ENCODE results near the gene LRRC32.

The LRRC32 gene, protein sequence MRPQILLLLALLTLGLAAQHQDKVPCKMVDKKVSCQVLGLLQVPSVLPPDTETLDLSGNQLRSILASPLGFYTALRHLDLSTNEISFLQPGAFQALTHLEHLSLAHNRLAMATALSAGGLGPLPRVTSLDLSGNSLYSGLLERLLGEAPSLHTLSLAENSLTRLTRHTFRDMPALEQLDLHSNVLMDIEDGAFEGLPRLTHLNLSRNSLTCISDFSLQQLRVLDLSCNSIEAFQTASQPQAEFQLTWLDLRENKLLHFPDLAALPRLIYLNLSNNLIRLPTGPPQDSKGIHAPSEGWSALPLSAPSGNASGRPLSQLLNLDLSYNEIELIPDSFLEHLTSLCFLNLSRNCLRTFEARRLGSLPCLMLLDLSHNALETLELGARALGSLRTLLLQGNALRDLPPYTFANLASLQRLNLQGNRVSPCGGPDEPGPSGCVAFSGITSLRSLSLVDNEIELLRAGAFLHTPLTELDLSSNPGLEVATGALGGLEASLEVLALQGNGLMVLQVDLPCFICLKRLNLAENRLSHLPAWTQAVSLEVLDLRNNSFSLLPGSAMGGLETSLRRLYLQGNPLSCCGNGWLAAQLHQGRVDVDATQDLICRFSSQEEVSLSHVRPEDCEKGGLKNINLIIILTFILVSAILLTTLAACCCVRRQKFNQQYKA
- total RNA-seq: 0.25 to 20.9 (median 1.3) reads per million in 9 experiments

DNA sequence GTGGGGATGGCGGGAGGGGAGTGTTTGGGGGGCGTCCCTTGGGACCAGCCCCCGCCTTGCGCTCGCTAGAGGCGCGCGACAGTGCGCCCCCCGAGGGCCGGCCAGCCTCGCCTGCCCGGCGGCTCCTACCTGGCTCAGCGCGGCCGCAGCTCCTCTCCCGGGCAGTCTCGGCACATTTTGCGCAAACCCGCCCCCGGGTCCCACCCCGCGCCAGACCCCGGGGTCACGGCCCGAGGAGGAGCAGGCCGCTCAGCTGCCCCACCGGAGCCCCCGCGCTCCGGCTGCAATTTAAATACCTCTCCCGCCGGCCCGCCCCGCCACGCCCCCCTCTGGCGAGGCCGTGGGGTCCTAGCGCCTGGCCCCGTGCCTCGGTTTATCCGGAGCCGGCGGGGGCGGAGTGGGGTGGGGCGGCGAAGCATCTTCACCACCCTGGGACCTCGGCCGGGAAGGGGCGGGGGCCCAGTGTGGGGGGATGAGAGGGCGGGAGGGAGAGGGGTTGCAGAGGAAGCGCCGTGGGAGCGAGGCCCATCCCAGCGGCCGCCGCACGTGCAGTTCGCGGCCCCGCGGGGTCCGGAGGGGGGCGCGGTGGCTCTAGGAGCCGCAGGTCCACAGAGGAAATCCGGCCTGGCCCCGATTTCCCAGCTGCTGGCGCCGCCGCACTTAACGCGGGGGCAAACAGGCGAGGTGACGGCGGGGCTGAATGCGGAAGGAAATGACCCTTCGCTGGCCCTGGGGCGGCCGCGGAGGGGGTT is at the start of gene LRRC32:
LRRC32 (minus strand) TSS at position 263 of the 752 bp plus-strand sequence. CDS start 4,793 bp downstream, outside the sequence.
- H3K4me3 Mint-ChIP-seq: peak within 1 kb of the TSS; percentile 75
- peak within 1 kb of the TSS in 1 of 2 donors; percentile 29 for H3K27ac Mint-ChIP-seq
- ATAC-seq (replicated peaks): peak; percentile 12
- DNase-seq: peak in 1 of 3 experiments; percentile 23
- no peaks in the 10 kb centered on the region for H3K27me3 Mint-ChIP-seq
- H3K36me3 Mint-ChIP-seq (ENCODE audit: insufficient read depth): peaks cover 3% of the 10 kb centered on the region
- no peaks in the 10 kb centered on the region for H3K9me3 Mint-ChIP-seq
- peaks cover 20 to 27% of the 10 kb centered on the region in 2 donors for H3K4me1 Mint-ChIP-seq (ENCODE audit: low read depth in 2 of 2)

DNA sequence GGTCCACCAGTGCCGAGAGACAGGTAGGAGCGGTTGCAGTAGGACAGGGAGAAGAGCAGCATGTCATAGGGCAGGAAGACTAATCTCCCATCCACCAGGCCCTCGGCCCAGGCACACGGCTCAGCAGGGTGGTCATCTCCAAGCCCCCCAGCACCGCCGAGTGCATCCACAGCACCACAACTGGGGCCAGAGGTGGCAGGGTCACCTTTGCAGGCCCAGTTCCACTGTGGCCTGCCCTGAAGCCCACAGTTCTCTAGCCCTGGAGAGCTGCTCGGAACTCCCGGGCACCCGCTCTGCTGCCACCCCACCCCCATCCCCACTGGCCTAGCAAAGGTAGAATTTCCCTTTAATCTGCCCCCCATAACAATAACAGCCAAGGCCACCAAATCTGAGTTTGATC is 49.1 kb upstream of the LRRC32 start:
- Mint-ChIP-seq H3K9me3 (no peaks in the 10 kb centered on the region), H3K36me3 (ENCODE audit: insufficient read depth) (no peaks in the 10 kb centered on the region), H3K27ac (no peak overlapping the region), H3K4me1 (ENCODE audit: low read depth in 2 of 2) (peaks cover 4 to 8% of the 10 kb centered on the region in 2 donors), H3K4me3 (no peak overlapping the region), H3K27me3 (peaks cover 12 to 33% of the 10 kb centered on the region in 2 donors)
- ATAC-seq (replicated peaks) (no peak), DNase-seq (no peak)

DNA sequence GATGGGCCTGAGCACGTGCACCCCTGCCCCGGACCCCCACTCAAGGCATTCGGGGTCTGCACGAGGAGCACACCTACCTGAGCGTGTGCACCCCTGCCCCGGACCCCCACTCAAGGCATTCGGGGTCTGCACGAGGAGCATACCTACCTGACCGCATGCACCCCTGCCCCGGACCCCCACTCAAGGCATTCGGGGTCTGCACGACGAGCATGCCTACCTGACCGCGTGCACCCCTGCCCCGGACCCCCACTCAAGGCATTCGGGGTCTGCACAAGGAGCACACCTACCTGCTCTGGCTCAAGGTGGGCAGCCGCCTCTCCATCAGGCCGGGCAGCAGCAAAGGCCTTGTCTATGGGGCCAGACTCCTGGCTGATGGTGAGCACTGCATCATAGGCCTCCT is 48.7 kb upstream of the LRRC32 start:
- no peaks in the 10 kb centered on the region for H3K9me3 Mint-ChIP-seq
- H3K27ac Mint-ChIP-seq: no peak overlapping the region
- DNase-seq (no peak), ATAC-seq (replicated peaks) (no peak)
- peaks cover 4 to 8% of the 10 kb centered on the region in 2 donors for H3K4me1 Mint-ChIP-seq (ENCODE audit: low read depth in 2 of 2)
- H3K27me3 Mint-ChIP-seq: peaks cover 9 to 29% of the 10 kb centered on the region in 2 donors
- no peak overlapping the region for H3K4me3 Mint-ChIP-seq
- no peaks in the 10 kb centered on the region for H3K36me3 Mint-ChIP-seq (ENCODE audit: insufficient read depth)

DNA sequence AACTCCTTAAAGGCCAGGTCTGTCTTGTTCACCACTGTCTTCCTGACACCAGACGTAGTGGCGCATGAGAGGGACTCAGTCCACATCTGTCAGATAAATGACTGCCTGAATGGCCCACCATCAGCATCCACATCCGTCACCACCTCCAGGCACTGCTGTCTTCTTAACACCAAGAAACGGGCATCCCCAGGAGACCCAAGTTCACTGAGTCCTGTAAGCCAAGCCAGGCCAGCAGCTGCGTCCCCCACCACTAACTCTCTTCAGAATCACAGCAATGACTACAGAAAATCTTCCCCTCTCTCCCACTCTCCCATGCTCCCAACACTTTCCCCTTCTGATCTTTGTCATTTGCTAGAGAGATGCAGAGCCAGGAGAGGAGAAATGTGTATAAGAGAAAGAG is 47.3 kb upstream of the LRRC32 start:
- Mint-ChIP-seq H3K4me1 (ENCODE audit: low read depth in 2 of 2) (peaks cover 4 to 8% of the 10 kb centered on the region in 2 donors), H3K27me3 (peaks cover 0 to 22% of the 10 kb centered on the region in 2 donors), H3K4me3 (no peak overlapping the region), H3K36me3 (ENCODE audit: insufficient read depth) (no peaks in the 10 kb centered on the region), H3K9me3 (no peaks in the 10 kb centered on the region), H3K27ac (no peak overlapping the region)
- no peak for ATAC-seq (replicated peaks)
- no peak for DNase-seq

DNA sequence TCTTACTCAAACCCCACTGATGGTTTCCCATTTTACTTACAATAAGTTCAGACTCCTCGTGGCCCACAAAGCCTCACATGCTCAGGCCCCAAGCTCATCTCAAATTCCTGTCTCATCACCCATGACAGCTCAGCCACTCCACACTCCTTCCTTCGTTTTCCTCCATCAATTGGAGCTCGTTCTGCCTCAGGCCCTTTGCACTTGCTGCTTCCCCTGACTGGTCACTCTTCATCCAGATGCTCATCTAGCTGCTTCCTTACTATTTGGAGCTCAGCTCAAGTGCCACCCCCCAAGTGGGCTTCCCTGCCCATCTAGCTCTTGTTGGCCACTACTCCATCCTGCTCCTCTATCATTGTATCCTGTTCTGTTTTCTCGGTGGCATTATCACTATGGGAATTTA is 46.8 kb upstream of the LRRC32 start:
- ATAC-seq (replicated peaks) (no peak), DNase-seq (no peak)
- no peak overlapping the region for H3K27ac Mint-ChIP-seq
- no peaks in the 10 kb centered on the region for H3K9me3 Mint-ChIP-seq
- H3K4me1 Mint-ChIP-seq (ENCODE audit: low read depth in 2 of 2): peaks cover 4 to 6% of the 10 kb centered on the region in 2 donors
- peaks cover 0 to 22% of the 10 kb centered on the region in 2 donors for H3K27me3 Mint-ChIP-seq
- H3K36me3 Mint-ChIP-seq (ENCODE audit: insufficient read depth): no peaks in the 10 kb centered on the region
- no peak overlapping the region for H3K4me3 Mint-ChIP-seq

DNA sequence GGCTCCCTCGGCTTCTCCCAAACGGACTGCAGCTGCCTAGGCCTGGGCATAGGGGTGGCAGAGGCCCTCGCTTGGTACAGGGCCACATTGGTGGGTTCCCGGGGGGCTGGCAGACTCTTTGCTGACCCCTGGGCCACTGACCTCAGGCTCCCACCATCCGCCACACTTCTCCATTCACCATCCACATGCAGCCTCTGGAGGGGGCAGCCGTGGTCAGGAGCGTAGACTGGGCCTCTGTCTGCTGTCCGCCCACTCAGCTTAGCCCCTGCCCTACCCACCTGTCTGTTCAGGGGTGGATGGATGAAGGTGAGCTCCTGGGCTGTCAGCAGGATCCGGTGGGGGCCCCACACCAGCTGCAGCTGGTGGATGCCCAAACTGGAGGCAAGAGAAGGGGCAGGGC is 45.7 kb upstream of the LRRC32 start:
- H3K9me3 Mint-ChIP-seq: no peaks in the 10 kb centered on the region
- no peaks in the 10 kb centered on the region for H3K4me1 Mint-ChIP-seq (ENCODE audit: low read depth in 2 of 2)
- peaks cover 0 to 20% of the 10 kb centered on the region in 2 donors for H3K27me3 Mint-ChIP-seq
- H3K4me3 Mint-ChIP-seq: no peak overlapping the region
- ATAC-seq (replicated peaks) (no peak), DNase-seq (no peak)
- H3K36me3 Mint-ChIP-seq (ENCODE audit: insufficient read depth): no peaks in the 10 kb centered on the region
- no peak overlapping the region for H3K27ac Mint-ChIP-seq

DNA sequence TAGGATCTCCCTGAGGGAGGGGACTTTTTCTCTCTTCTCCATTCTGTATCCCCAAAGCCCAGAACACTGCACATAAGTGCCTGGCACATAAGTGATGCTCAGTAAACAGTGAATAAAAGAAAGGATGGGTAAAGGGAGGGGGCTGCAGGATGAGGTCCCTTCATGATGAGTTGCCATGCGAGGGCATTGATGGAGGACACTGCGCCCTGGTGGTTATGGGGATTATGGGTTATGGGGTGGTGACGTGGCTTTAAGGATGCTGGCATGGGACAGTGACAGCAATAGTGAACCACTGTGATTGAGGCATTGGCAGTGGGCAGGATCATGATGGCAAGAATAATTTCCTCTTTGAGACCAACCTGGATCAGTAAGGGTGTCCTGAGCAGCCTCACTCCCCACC is 43.9 kb upstream of the LRRC32 start:
- H3K36me3 Mint-ChIP-seq (ENCODE audit: insufficient read depth): no peaks in the 10 kb centered on the region
- peaks cover 6 to 27% of the 10 kb centered on the region in 2 donors for H3K27me3 Mint-ChIP-seq
- H3K4me1 Mint-ChIP-seq (ENCODE audit: low read depth in 2 of 2): no peaks in the 10 kb centered on the region
- no peak overlapping the region for H3K4me3 Mint-ChIP-seq
- no peaks in the 10 kb centered on the region for H3K9me3 Mint-ChIP-seq
- DNase-seq: no peak
- peak overlapping the region in 1 of 2 donors; percentile 65 for H3K27ac Mint-ChIP-seq
- no peak for ATAC-seq (replicated peaks)

DNA sequence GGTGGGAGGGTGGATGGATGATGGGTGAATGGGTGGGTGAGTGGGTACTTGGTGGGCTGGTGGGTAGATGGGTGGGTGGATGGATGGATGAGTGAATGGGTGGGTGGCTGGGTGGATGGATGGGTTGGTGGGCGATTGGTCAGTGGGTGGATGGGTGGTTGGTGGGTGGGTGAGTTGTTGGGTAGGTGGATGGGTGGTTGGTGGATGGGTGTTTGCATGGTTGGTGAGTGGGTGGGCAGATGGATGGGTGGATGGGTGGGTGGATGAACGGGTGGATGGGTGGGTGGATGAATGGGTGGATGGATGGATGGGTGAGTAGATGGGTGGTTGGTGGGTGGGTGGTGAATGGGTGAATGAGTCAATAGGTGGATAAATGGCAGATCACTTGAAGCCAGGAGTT is 43.0 kb upstream of the LRRC32 start:
- Mint-ChIP-seq H3K27me3 (peaks cover 6 to 29% of the 10 kb centered on the region in 2 donors), H3K4me3 (no peak overlapping the region), H3K36me3 (ENCODE audit: insufficient read depth) (no peaks in the 10 kb centered on the region), H3K27ac (no peak overlapping the region), H3K9me3 (no peaks in the 10 kb centered on the region), H3K4me1 (ENCODE audit: low read depth in 2 of 2) (no peaks in the 10 kb centered on the region)
- ATAC-seq (replicated peaks) (no peak), DNase-seq (no peak)

DNA sequence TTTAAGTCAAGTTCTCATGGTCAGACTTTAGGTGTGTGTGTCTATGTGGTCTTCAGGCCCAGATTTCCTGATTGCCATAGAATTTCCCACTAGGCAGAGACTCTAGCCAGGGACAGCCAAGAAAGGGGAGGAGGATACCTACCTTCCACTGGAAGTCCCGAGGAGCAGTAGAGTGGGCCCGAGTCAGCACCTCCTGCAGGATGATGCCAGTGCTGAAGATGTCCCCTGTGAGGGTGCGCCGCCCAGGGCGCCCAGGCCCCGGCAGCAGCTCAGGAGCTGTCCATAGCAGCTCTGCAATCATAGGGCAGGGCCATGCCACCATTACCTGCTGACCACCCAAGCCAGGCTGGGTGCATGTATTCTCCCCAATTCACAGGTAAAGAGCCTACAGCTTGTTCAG is 41.6 kb upstream of the LRRC32 start:
- H3K36me3 Mint-ChIP-seq (ENCODE audit: insufficient read depth): no peaks in the 10 kb centered on the region
- peaks cover 13 to 41% of the 10 kb centered on the region in 2 donors for H3K27me3 Mint-ChIP-seq
- no peak overlapping the region for H3K4me3 Mint-ChIP-seq
- ATAC-seq (replicated peaks): no peak
- H3K9me3 Mint-ChIP-seq: no peaks in the 10 kb centered on the region
- no peak overlapping the region for H3K27ac Mint-ChIP-seq
- no peaks in the 10 kb centered on the region for H3K4me1 Mint-ChIP-seq (ENCODE audit: low read depth in 2 of 2)
- DNase-seq: no peak

DNA sequence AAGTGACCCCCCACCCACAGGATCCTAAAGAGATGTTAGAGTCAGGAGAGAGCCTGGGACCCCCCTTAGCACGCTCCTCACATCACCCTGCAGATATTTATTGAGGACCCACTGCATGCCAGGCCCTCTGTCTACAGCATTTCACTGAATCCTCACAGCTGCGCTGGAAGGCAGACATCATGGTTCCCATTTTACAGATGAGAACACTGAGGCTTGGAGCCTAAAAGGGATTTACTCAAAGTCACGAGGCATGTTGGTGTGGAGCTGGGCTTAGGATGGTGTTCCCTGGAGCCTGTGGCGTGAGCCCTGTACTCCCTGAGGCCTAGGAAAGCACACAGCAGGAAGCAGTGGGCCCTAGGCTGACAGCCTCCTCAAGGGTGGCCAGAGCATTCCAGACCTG is 39.2 kb upstream of the LRRC32 start:
- H3K9me3 Mint-ChIP-seq: no peaks in the 10 kb centered on the region
- H3K36me3 Mint-ChIP-seq (ENCODE audit: insufficient read depth): no peaks in the 10 kb centered on the region
- peaks cover 13 to 48% of the 10 kb centered on the region in 2 donors for H3K27me3 Mint-ChIP-seq
- no peak for ATAC-seq (replicated peaks)
- no peak for DNase-seq
- H3K4me1 Mint-ChIP-seq (ENCODE audit: low read depth in 2 of 2): no peaks in the 10 kb centered on the region
- no peak overlapping the region for H3K4me3 Mint-ChIP-seq
- no peak overlapping the region for H3K27ac Mint-ChIP-seq

DNA sequence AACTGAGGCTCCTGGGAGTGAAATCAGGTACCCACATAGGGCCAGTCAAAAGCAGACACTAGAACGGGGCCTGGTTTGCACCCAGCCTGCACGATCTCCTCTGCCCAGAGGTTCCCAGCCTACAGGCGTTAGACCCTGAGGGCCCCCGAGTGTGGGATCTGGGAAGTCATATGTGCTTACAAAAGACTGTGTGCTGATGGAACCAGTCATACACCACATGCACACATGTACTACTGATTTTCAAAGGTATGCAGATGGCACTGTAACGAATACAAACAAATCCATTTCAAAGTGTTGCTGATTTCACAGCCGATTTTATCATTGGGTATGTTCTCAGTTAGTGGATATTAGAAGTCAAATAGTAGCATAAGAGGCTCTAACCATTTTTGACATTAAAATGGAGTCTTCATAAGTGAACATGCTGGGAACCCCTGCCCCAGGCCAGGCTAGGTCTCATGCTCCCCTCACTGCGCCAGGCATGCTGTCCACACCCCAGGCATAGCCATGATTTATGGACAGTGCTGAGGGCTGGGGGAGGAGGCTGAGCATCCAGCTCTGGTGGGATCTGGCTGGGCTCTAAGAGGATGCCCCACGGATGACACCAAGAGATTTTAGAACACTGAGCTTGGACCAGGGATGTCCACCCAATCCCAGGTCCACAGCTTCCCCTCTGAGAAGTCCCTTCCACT is 38.6 kb upstream of the LRRC32 start:
- H3K27ac Mint-ChIP-seq: no peak overlapping the region
- H3K9me3 Mint-ChIP-seq: no peaks in the 10 kb centered on the region
- no peak for ATAC-seq (replicated peaks)

DNA sequence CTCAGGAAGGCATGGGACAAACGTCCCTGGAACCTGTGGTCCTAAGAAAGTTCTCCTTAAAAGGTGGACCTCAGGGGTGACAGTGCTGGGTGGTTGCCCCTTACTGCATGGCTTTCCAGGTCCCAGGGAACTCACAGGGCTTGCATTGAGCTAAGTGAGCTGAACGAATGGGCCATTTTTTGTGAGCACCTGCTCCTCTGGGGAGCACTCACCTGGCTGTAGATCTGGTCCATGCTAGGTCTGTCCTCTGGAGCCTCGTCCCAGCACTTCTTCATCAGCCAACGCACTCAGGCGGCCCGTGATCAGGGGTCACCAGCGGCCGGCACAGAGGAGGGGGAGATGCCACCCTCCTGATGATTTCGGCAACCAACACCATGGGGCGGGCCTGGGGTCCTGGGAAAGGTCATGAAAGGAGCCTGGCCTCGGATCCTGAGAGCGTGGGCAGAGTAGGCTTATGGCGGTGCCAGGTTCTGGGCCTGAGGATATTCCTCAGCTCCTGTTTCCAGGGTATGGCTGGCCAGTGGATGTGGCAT is 36.8 kb upstream of the LRRC32 start:
- Mint-ChIP-seq H3K27ac (no peak overlapping the region), H3K4me1 (ENCODE audit: low read depth in 2 of 2) (no peaks in the 10 kb centered on the region), H3K4me3 (no peak overlapping the region), H3K9me3 (no peaks in the 10 kb centered on the region), H3K27me3 (peaks cover 13 to 45% of the 10 kb centered on the region in 2 donors), H3K36me3 (ENCODE audit: insufficient read depth) (no peaks in the 10 kb centered on the region)
- DNase-seq (no peak), ATAC-seq (replicated peaks) (no peak)

More for the DNA sequence above, 38.6 kb upstream of the LRRC32 start:
- DNase-seq: no peak
- no peaks in the 10 kb centered on the region for H3K4me1 Mint-ChIP-seq (ENCODE audit: low read depth in 2 of 2)
- H3K36me3 Mint-ChIP-seq (ENCODE audit: insufficient read depth): no peaks in the 10 kb centered on the region
- H3K27me3 Mint-ChIP-seq: peaks cover 13 to 49% of the 10 kb centered on the region in 2 donors
- H3K4me3 Mint-ChIP-seq: no peak overlapping the region

DNA sequence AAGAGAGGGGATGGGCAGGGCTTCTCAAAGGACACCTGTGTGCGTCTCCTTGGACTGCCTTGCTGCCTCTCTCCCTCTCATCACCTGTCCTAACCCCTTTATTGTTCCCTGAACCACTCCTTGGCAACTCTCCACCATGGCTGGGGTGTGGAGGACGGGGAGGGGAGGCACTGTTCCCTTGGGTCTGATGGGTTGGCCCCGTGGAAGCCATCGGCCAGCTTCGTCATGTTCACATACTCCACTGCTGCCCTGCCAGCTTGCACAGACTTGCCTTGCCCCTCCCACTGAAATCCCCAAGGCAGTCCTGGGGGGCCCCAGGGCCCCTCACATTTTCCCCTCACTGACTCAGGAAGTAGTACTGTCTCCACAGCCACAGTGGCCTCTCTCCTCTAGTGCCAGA is 36.1 kb upstream of the LRRC32 start:
- Mint-ChIP-seq H3K4me3 (no peak overlapping the region), H3K27me3 (peaks cover 13 to 38% of the 10 kb centered on the region in 2 donors), H3K27ac (no peak overlapping the region), H3K36me3 (ENCODE audit: insufficient read depth) (no peaks in the 10 kb centered on the region), H3K4me1 (ENCODE audit: low read depth in 2 of 2) (no peaks in the 10 kb centered on the region), H3K9me3 (no peaks in the 10 kb centered on the region)
- ATAC-seq (replicated peaks) (no peak), DNase-seq (no peak)
